DOHH2 (cell line): ENCODE measurements around the gene CSMD2.

Experiments used
- H3F3A ChIP-seq: fragments of 200-600 bp; sonication (generic), shearing (Covaris generic); 2 replicates; pipeline ENCODE4 v1.6.0; 2016; ENCODE audit warnings: antibody characterized with exemption, mild to moderate bottlenecking; ENCODE audit not compliant: control insufficient read depth, insufficient read depth
- H3K27ac ChIP-seq: fragments of 200-600 bp; sonication (generic); 2 replicates; pipeline ENCODE4 v1.5.1; 2014; ENCODE audit warnings: low read depth, mild to moderate bottlenecking, low read length, moderate library complexity
- H3K27me3 ChIP-seq: fragments of 200-600 bp; sonication (generic); 2 replicates; pipeline ENCODE4 v1.6.1; 2014; ENCODE audit warnings: mild to moderate bottlenecking, low read length, mixed read lengths; ENCODE audit not compliant: control insufficient read depth
- H3K36me3 ChIP-seq: fragments of 200-600 bp; sonication (generic); 2 replicates; pipeline ENCODE4 v1.6.1; 2014; ENCODE audit warnings: mild to moderate bottlenecking, low read length, moderate library complexity, mixed read lengths; ENCODE audit not compliant: control insufficient read depth
- H3K4me1 ChIP-seq: fragments of 200-600 bp; sonication (generic); 2 replicates; pipeline ENCODE4 v1.6.1; 2014; ENCODE audit warnings: mild to moderate bottlenecking, low read length, mixed read lengths; ENCODE audit not compliant: control insufficient read depth
- H3K4me2 ChIP-seq: fragments of 200-600 bp; sonication (generic); 2 replicates; pipeline ENCODE4 v1.6.0; 2014; ENCODE audit warnings: mild to moderate bottlenecking, low read length, moderate library complexity
- H3K4me3 ChIP-seq: fragments of 200-600 bp; sonication (generic); 2 replicates; pipeline ENCODE4 v1.5.1; 2014; ENCODE audit warnings: mild to moderate bottlenecking, low read length, mixed read lengths
- H3K79me2 ChIP-seq: fragments of 200-600 bp; sonication (generic); 2 replicates; pipeline ENCODE4 v1.6.1; 2014; ENCODE audit warnings: mild to moderate bottlenecking, low read length, mixed read lengths; ENCODE audit not compliant: control insufficient read depth
- H3K9me2 ChIP-seq: fragments of 200-600 bp; sonication (generic); replicated peaks from 2 replicates; pipeline ENCODE4 v1.6.1; 2014; ENCODE audit warnings: mild to moderate bottlenecking, low read length, mixed read lengths; ENCODE audit not compliant: control insufficient read depth
- H3K9me3 ChIP-seq: fragments of 200-600 bp; sonication (generic); 2 replicates; pipeline ENCODE4 v1.6.1; 2014; ENCODE audit warnings: antibody characterized with exemption, low read length, mixed read lengths; ENCODE audit not compliant: control insufficient read depth, insufficient read depth
- H4K20me1 ChIP-seq: fragments of 200-600 bp; sonication (generic); 2 replicates; pipeline ENCODE4 v1.6.0; 2014; ENCODE audit warnings: low read depth, mild to moderate bottlenecking, antibody characterized with exemption, low read length, moderate library complexity; ENCODE audit not compliant: control insufficient read depth, insufficient read depth
- EZH2phosphoT487 ChIP-seq: fragments of 200-600 bp; sonication (generic); IDR thresholded peaks from 2 replicates; pipeline ENCODE4 v1.6.1; 2017; ENCODE audit warnings: borderline replicate concordance, mild to moderate bottlenecking, antibody characterized with exemption, low read length, moderate library complexity, mixed read lengths
- TF ChIP-seq, protein P1 (sequence below): fragments of 200-600 bp; sonication (generic); IDR thresholded peaks from one replicate; pipeline ENCODE4 v1.5.1; 2014; ENCODE audit warnings: antibody characterized with exemption, mild to moderate bottlenecking, low read depth, low read length; ENCODE audit not compliant: poor library complexity, severe bottlenecking

Gene CSMD2

GRCh38 chr1:33682371-33682770, 482.7 kb downstream of the CSMD2 start:
- Histone ChIP-seq H3K79me2 (no peaks in the 10 kb centered on the region), H3F3A (no peaks in the 10 kb centered on the region), H3K27ac (no peak overlapping the region), H4K20me1 (no peaks in the 10 kb centered on the region), H3K9me2 (no peaks in the 10 kb centered on the region), H3K36me3 (no peaks in the 10 kb centered on the region), H3K27me3 (no peaks in the 10 kb centered on the region), H3K4me2 (no peak overlapping the region), H3K4me1 (no peaks in the 10 kb centered on the region), H3K4me3 (no peak overlapping the region), H3K9me3 (no peaks in the 10 kb centered on the region)
- TF ChIP-seq, protein P1, sequence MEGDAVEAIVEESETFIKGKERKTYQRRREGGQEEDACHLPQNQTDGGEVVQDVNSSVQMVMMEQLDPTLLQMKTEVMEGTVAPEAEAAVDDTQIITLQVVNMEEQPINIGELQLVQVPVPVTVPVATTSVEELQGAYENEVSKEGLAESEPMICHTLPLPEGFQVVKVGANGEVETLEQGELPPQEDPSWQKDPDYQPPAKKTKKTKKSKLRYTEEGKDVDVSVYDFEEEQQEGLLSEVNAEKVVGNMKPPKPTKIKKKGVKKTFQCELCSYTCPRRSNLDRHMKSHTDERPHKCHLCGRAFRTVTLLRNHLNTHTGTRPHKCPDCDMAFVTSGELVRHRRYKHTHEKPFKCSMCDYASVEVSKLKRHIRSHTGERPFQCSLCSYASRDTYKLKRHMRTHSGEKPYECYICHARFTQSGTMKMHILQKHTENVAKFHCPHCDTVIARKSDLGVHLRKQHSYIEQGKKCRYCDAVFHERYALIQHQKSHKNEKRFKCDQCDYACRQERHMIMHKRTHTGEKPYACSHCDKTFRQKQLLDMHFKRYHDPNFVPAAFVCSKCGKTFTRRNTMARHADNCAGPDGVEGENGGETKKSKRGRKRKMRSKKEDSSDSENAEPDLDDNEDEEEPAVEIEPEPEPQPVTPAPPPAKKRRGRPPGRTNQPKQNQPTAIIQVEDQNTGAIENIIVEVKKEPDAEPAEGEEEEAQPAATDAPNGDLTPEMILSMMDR: no peak
- TF ChIP-seq EZH2phosphoT487: no peak

- H3K36me3 ChIP-seq: no peaks in the 10 kb centered on the region
- H3K4me1 ChIP-seq: no peaks in the 10 kb centered on the region
- H3K79me2 ChIP-seq: no peaks in the 10 kb centered on the region
- no peak for TF ChIP-seq EZH2phosphoT487
- TF ChIP-seq, protein P1: no peak
- H4K20me1 ChIP-seq: no peaks in the 10 kb centered on the region
- no peaks in the 10 kb centered on the region for H3K9me2 ChIP-seq
- no peaks in the 10 kb centered on the region for H3K27me3 ChIP-seq
- no peak overlapping the region for H3K4me3 ChIP-seq
- no peaks in the 10 kb centered on the region for H3K9me3 ChIP-seq
- no peak overlapping the region for H3K4me2 ChIP-seq
- H3K27ac ChIP-seq: no peak overlapping the region
- H3F3A ChIP-seq: no peaks in the 10 kb centered on the region
Measured at GRCh38 chr1:33680281-33680840, 484.7 kb downstream of the CSMD2 start.

- Histone ChIP-seq H3K9me3 (no peaks in the 10 kb centered on the region; the same call in 1 of the 2 replicates), H3K27ac (no peak overlapping the region), H3K79me2 (no peaks in the 10 kb centered on the region), H3K9me2 (no peaks in the 10 kb centered on the region), H3F3A (no peaks in the 10 kb centered on the region), H3K36me3 (no peaks in the 10 kb centered on the region), H3K4me3 (no peak overlapping the region), H3K4me2 (no peak overlapping the region), H4K20me1 (no peaks in the 10 kb centered on the region), H3K4me1 (no peaks in the 10 kb centered on the region), H3K27me3 (no peaks in the 10 kb centered on the region)
- TF ChIP-seq, protein P1: no peak
- no peak for TF ChIP-seq EZH2phosphoT487
Measured at GRCh38 chr1:33670567-33670966, 494.5 kb downstream of the CSMD2 start.
